HCT116 (cell line): ENCODE measurements around the gene PRKD3. TPM values are rescaled to one million over a fixed set of nuclear protein-coding genes. Genes with fewer than 3 reads are reported as not detected.

Experiments used
- ATAC-seq: fragments of 200-7000 bp; cut with Tn5 transposase; 2 replicates; pipeline ENCODE4 v1.9.1; 2020; ENCODE audit warnings: mild to moderate bottlenecking, moderate library complexity
- BruUV-seq: library from RNA; stranded (reverse); fragments of 400-500 nt; replicated peaks from 2 replicates; lab custom pipeline; 2021; lab: Mats Ljungman, UMichigan
- CTCF ChIA-PET: fragments of 300-600 bp; sonication (Branson Sonifier 250); formaldehyde crosslinking; loops from one replicate; lab custom pipeline; 2021; ENCODE audit warnings: antibody characterized with exemption; lab: Charles Lee
- POLR2A ChIA-PET: fragments of 300-600, 350-600 bp; sonication (Branson Sonifier 250); formaldehyde crosslinking; loops from one replicate; lab custom pipeline; 2021; ENCODE audit warnings: antibody characterized with exemption; lab: Charles Lee
- RAD21 ChIA-PET, 2 experiments: fragments of 300-600 bp; sonication (Branson Sonifier 250); formaldehyde crosslinking; loops; one replicate each; lab custom pipeline; 2023; ENCODE audit warnings: low total read pairs in 2 of 2; ENCODE audit not compliant: uncharacterized antibody in 2 of 2, unreplicated experiment in 2 of 2, low non-redundant PET in 1 of 2; lab: Charles Lee
- DNase-seq: peaks from one replicate; pipeline ENCODE4 v3.0.0-alpha.2; 2010; ENCODE audit warnings: low read depth, low spot score
- H2AFZ ChIP-seq: fragments of 200-600 bp; shearing (Covaris generic), sonication (generic); 2 replicates; pipeline ENCODE4 v1.6.1; 2017; ENCODE audit warnings: low read depth, mixed run types, mixed read lengths, antibody characterized with exemption, low read length; ENCODE audit not compliant: poor library complexity, severe bottlenecking
- H3K27ac ChIP-seq: 2 replicates; pipeline ENCODE4 v1.5.1; 2012; ENCODE audit warnings: low read depth, low read length
- H3K27me3 ChIP-seq: fragments of 200-600 bp; sonication (generic); 2 replicates; pipeline ENCODE4 v1.6.1; 2016; ENCODE audit warnings: mixed run types, low read length, mixed read lengths; ENCODE audit not compliant: insufficient read depth
- H3K36me3 ChIP-seq, 2 experiments: fragments of 200-500 bp in 1 of 2; fragments of 200-600 bp in 1 of 2; sonication (Bioruptor generic) in 1 of 2; sonication (generic) in 1 of 2; 2 replicates each; pipeline versions ENCODE4 v1.5.1 to v1.6.1; 2014 to 2016; ENCODE audit warnings: low read length in 2 of 2, inconsistent platforms in 1 of 2, mixed read lengths in 1 of 2, mixed run types in 1 of 2; ENCODE audit not compliant: insufficient read depth in 2 of 2, control insufficient read depth in 1 of 2
- H3K4me1 ChIP-seq, 2 experiments: fragments of 200-600 bp in 1 of 2; sonication (generic) in 1 of 2; 2 replicates each; pipeline versions ENCODE4 v1.5.1 to v1.6.1; 2012 to 2017; ENCODE audit warnings: low read length in 2 of 2, inconsistent platforms in 1 of 2, mild to moderate bottlenecking in 1 of 2, mixed read lengths in 1 of 2, mixed run types in 1 of 2, moderate library complexity in 1 of 2; ENCODE audit not compliant: insufficient read depth in 2 of 2, control insufficient read depth in 1 of 2
- H3K4me2 ChIP-seq: fragments of 200-600 bp; sonication (generic); 2 replicates; pipeline ENCODE4 v1.6.1; 2017; ENCODE audit warnings: mixed run types, low read length, mixed read lengths
- H3K4me3 ChIP-seq, 2 experiments: fragments of 200-600 bp in 1 of 2; sonication (generic) in 1 of 2; replicated peaks in 1 of 2; 2 replicates each; pipeline ENCODE4 v1.5.1; 2011 to 2016; ENCODE audit warnings: low read length in 2 of 2, control low read depth in 1 of 2, low read depth in 1 of 2, mild to moderate bottlenecking in 1 of 2, mixed read lengths in 1 of 2, mixed run types in 1 of 2
- H3K79me2 ChIP-seq: fragments of 200-600 bp; sonication (generic); 2 replicates; pipeline ENCODE4 v1.6.1; 2017; ENCODE audit warnings: mild to moderate bottlenecking, mixed run types, low read length, moderate library complexity, mixed read lengths; ENCODE audit not compliant: insufficient read depth
- H3K9ac ChIP-seq: fragments of 200-600 bp; sonication (generic); 2 replicates; pipeline ENCODE4 v1.6.1; 2016; ENCODE audit warnings: low read length, mixed read lengths
- H3K9me2 ChIP-seq: fragments of 200-600 bp; sonication (generic), shearing (Covaris generic); 2 replicates; pipeline ENCODE4 v1.6.1; 2017; ENCODE audit warnings: mixed run types, mild to moderate bottlenecking, moderate library complexity; ENCODE audit not compliant: insufficient read depth
- H3K9me3 ChIP-seq, 2 experiments: fragments of 200-500 bp in 1 of 2; fragments of 200-600 bp in 1 of 2; sonication (Bioruptor generic) in 1 of 2; sonication (generic) in 1 of 2; 2 replicates each; pipeline ENCODE4 v1.6.1; 2014 to 2017; ENCODE audit warnings: low read length in 2 of 2, mixed read lengths in 2 of 2, inconsistent platforms in 1 of 2, low read depth in 1 of 2, mild to moderate bottlenecking in 1 of 2, mixed run types in 1 of 2, moderate library complexity in 1 of 2; ENCODE audit not compliant: control insufficient read depth in 1 of 2, insufficient read depth in 1 of 2
- H4K20me1 ChIP-seq: fragments of 200-600 bp; sonication (generic), shearing (Covaris generic); 2 replicates; pipeline ENCODE4 v1.6.1; 2017; ENCODE audit warnings: mixed run types, mild to moderate bottlenecking, moderate library complexity; ENCODE audit not compliant: insufficient read depth
- CEBPB ChIP-seq: IDR thresholded peaks from 2 replicates; pipeline ENCODE4 v1.6.1; 2012; ENCODE audit warnings: low read depth
- CTCF ChIP-seq, 3 experiments: fragments of 200-600 bp in 1 of 3; sonication (generic) in 1 of 3; IDR thresholded peaks in 2 of 3; conservative IDR thresholded peaks in 1 of 3; 2 replicates each; pipeline ENCODE4 v1.5.1; 2012 to 2017; ENCODE audit warnings: low read depth in 2 of 3, low read length in 2 of 3, antibody characterized with exemption in 1 of 3, borderline replicate concordance in 1 of 3, control low read depth in 1 of 3, mild to moderate bottlenecking in 1 of 3, mixed read lengths in 1 of 3, mixed run types in 1 of 3, moderate library complexity in 1 of 3; ENCODE audit not compliant: insufficient read depth in 1 of 3
- EZH2phosphoT487 ChIP-seq: fragments of 200-600 bp; IDR thresholded peaks from 2 replicates; pipeline ENCODE4 v1.6.1; 2018; ENCODE audit warnings: antibody characterized with exemption, borderline replicate concordance
- FOSL1 ChIP-seq: IDR thresholded peaks from 2 replicates; pipeline ENCODE4 v1.6.1; 2012; ENCODE audit warnings: low read depth
- POLR2A ChIP-seq: IDR thresholded peaks from 2 replicates; pipeline ENCODE4 v1.7.0; 2011; ENCODE audit warnings: borderline replicate concordance; ENCODE audit not compliant: insufficient read depth, insufficient read length; ENCODE audit errors: extremely low read depth
- POLR2AphosphoS5 ChIP-seq: IDR thresholded peaks from 2 replicates; pipeline ENCODE4 v1.6.1; 2011; ENCODE audit warnings: mild to moderate bottlenecking, low read depth, low read length, moderate library complexity
- SRF ChIP-seq: IDR thresholded peaks from 2 replicates; pipeline ENCODE4 v1.6.1; 2012; ENCODE audit warnings: low read depth
- YY1 ChIP-seq: IDR thresholded peaks from 2 replicates; pipeline ENCODE4 v1.6.1; 2011; ENCODE audit warnings: low read length, low read depth, moderate library complexity, mild to moderate bottlenecking; ENCODE audit not compliant: insufficient replicate concordance; ENCODE audit errors: extremely low read depth
- intact Hi-C: fragments of 100-400 bp; cut with micrococcal nuclease; formaldehyde crosslinking; loops from 2 replicates; pipeline ENCODE4 v1.10.0; 2022
- total RNA-seq: library from RNA; stranded (reverse); gene quantifications from one replicate; pipeline ENCODE4 v1.2.1, GENCODE V29; 2021; ENCODE audit not compliant: unreplicated experiment
- TF ChIP-seq, protein P1 (sequence below): IDR thresholded peaks from 2 replicates; pipeline ENCODE4 v1.6.1; 2011; ENCODE audit warnings: mild to moderate bottlenecking, low read length, moderate library complexity; ENCODE audit not compliant: insufficient replicate concordance; ENCODE audit errors: extremely low read depth
- TF ChIP-seq, protein P2 (sequence below): IDR thresholded peaks from 2 replicates; pipeline ENCODE4 v1.6.1; 2012

The PRKD3 gene
- total RNA-seq, 1 experiment from 2014 or later, result 13.9 TPM

DNA sequence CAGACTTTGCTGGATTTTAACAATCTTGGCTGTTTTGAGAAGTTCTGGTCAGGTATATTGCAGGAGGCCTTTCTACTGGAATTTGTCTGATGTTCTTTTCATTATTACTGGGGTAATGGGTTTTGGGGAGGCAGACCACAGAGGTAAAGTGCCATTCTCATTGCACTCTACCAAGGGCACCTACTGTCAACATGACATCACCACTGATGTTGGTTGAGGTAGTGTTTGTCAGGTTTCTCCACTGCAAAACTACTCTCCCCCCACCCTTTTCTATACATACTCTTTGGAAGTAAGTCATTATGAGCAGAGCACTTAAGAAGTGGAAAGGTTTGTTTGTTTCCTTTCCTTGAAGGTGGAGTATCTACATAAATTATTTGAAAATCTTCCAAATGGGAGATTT is 27.0 kb downstream of the PRKD3 start:
- Histone ChIP-seq H3K27ac (no peak overlapping the region), H3K4me2 (no peak overlapping the region), H3K4me1 (peaks cover 0 to 13% of the 10 kb centered on the region in 2 experiments; a peak in 2 of 4 replicates), H4K20me1 (no peaks in the 10 kb centered on the region), H3K27me3 (no peaks in the 10 kb centered on the region), H3K9me2 (no peaks in the 10 kb centered on the region), H3K9me3 (no peaks in the 10 kb centered on the region), H3K9ac (no peak overlapping the region), H3K79me2 (no peaks in the 10 kb centered on the region), H3K36me3 (no peaks in the 10 kb centered on the region), H3K4me3 (no peak overlapping the region), H2AFZ (no peak overlapping the region)
- DNase-seq (no peak), ATAC-seq (no peak)
- BruUV-seq, result no TSS peak
- CTCF ChIA-PET, result no interaction called here
- TF ChIP-seq YY1, result no peak
- no peak for TF ChIP-seq CEBPB
- TF ChIP-seq POLR2A, result no peak
- no peak for TF ChIP-seq CTCF (IDR thresholded peaks at IDR 0.05 in 2 of 3, conservative IDR thresholded peaks at IDR 0.05 in 1 of 3; ENCODE audit: borderline replicate concordance in 1 of 3, insufficient read depth in 1 of 3, low read depth in 2 of 3, low read length in 2 of 3)
- TF ChIP-seq EZH2phosphoT487, result no peak
- no peak for TF ChIP-seq POLR2AphosphoS5
- TF ChIP-seq SRF, result no peak
- no peak for TF ChIP-seq FOSL1
- TF ChIP-seq, protein P1, sequence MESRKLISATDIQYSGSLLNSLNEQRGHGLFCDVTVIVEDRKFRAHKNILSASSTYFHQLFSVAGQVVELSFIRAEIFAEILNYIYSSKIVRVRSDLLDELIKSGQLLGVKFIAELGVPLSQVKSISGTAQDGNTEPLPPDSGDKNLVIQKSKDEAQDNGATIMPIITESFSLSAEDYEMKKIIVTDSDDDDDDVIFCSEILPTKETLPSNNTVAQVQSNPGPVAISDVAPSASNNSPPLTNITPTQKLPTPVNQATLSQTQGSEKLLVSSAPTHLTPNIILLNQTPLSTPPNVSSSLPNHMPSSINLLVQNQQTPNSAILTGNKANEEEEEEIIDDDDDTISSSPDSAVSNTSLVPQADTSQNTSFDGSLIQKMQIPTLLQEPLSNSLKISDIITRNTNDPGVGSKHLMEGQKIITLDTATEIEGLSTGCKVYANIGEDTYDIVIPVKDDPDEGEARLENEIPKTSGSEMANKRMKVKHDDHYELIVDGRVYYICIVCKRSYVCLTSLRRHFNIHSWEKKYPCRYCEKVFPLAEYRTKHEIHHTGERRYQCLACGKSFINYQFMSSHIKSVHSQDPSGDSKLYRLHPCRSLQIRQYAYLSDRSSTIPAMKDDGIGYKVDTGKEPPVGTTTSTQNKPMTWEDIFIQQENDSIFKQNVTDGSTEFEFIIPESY, result no peak
- TF ChIP-seq, protein P2, sequence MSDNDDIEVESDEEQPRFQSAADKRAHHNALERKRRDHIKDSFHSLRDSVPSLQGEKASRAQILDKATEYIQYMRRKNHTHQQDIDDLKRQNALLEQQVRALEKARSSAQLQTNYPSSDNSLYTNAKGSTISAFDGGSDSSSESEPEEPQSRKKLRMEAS, result no peak
- RAD21 ChIA-PET, result no interaction called here
- POLR2A ChIA-PET, result no interaction called here
- intact Hi-C loops, result no loop called here
